ENCODE measurements around the gene NDUFS8. TPM values are rescaled to one million over a fixed set of nuclear protein-coding genes. Genes with fewer than 3 reads are reported as not detected.
"Not testable (repeated sequence)": the region's sequence is repeated elsewhere in the genome, so short reads cannot be mapped to it uniquely, and the experiment has no call there.

NDUFS8 gene
- total RNA-seq (2022): 163 and 166 TPM in 2 replicates
- percentile 70 among the genes with signal in this experiment for Bru-seq, nascent RNA
- BruChase-seq, experiment 1, labeled RNA remaining after a 6-hour chase: percentile 77 among the genes with signal in this experiment
- BruChase-seq, experiment 2, labeled RNA remaining after a 2-hour chase: percentile 69 among the genes with signal in this experiment
- long read RNA-seq, transcript NDUFS8-201 (7 exons, 791 nt): major isoform, 274 of 384 reads
- long read RNA-seq, partial matches to known transcripts: 50 of 384 reads
- long read RNA-seq, other reads (novel, unspliced or antisense): 50 of 384 reads

DNA sequence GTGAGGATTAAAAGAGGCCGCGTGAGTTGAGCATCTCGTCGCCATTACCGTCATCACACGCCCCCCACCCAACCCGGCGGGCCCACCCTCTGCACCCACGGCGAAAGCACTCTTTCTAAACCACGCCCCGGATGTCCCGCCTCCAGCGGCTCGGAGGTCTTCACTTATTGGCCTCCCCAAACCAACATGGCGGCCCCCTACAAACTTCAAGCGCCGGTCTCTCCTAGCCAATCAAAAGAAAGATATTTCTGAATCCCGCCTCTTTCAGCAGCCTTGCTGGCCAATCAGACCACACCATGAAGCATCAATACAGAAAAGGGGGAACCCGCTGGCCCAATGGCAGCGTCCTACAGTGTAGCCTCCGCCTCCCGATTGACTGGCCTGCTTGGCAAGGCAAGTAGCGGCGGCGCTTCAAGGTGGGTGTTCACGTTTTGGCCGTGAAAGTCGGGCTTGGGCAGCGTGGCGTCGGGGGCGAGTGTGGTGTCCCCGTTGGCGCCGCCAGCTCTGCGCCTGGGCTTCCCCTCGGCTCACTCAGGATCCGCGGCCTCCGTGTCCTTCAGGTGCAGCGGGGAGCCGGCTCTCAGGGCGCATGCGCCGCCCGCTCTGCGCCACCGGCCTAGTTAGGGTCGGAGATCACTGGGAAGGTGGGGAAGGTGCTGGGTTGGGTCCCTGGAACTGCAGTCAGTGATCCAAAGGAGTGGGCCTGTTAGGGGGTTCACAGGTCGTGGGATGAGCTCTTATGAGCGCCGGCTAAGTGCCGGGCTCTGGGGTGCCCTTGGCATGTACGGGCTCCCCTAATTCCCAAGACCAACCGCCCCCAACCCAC lies at the start of gene NDUFS8:
NDUFS8 (plus strand) TSS at position 364 of the 826 bp plus-strand sequence. CDS start 1,471 bp downstream, outside the sequence.
- intact Hi-C loops (cut with micrococcal nuclease; ENCODE audit: unreplicated experiment): loop anchor here (10.0 kb wide), 1 partner anchor 174 kb away; no protein-coding TSS in a partner anchor
- Mint-ChIP-seq H3K9me3 (ENCODE audit: low read depth, unreplicated experiment) (no peaks in the 10 kb centered on the region), H3K27me3 (ENCODE audit: unreplicated experiment) (no peaks in the 10 kb centered on the region), H3K4me1 (ENCODE audit: low read depth, unreplicated experiment) (peaks cover 31% of the 10 kb centered on the region), H3K27ac (ENCODE audit: unreplicated experiment) (peak within 1 kb of the TSS; percentile 96), H3K36me3 (ENCODE audit: insufficient read depth, unreplicated experiment) (peaks cover 60% of the 10 kb centered on the region), H3K4me3 (ENCODE audit: low read depth, unreplicated experiment) (peak within 1 kb of the TSS; percentile 98)
- BruUV-seq (replicated peaks): no TSS peak
- CTCF ChIA-PET: no interaction called here
- TF ChIP-seq, protein P1, sequence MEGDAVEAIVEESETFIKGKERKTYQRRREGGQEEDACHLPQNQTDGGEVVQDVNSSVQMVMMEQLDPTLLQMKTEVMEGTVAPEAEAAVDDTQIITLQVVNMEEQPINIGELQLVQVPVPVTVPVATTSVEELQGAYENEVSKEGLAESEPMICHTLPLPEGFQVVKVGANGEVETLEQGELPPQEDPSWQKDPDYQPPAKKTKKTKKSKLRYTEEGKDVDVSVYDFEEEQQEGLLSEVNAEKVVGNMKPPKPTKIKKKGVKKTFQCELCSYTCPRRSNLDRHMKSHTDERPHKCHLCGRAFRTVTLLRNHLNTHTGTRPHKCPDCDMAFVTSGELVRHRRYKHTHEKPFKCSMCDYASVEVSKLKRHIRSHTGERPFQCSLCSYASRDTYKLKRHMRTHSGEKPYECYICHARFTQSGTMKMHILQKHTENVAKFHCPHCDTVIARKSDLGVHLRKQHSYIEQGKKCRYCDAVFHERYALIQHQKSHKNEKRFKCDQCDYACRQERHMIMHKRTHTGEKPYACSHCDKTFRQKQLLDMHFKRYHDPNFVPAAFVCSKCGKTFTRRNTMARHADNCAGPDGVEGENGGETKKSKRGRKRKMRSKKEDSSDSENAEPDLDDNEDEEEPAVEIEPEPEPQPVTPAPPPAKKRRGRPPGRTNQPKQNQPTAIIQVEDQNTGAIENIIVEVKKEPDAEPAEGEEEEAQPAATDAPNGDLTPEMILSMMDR (IDR thresholded peaks at IDR 0.05; ENCODE audit: unreplicated experiment): no peak
- peak; percentile 93 for DNase-seq

DNA sequence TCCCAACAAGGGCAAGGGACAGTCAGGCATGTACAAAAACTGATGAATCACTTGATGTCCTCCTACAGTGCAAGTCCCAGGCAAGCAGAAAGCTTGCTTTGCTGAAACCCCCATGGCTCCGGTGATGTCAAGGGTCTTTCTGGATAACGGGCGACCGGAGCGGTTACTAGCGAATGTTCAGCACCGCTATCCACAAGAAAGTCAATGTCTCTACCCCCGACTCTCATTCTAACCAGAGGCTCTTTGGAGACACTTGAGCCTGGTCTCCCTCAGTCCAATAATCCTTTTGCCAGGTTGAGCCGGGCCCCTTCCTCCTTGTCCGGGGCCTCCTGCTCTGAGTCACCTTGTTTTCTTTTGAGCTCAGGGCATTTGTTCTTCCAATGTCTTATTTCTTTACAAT lies 49.3 kb upstream of the NDUFS8 start:
- DNase-seq; H3K4me3 Mint-ChIP-seq (ENCODE audit: low read depth, unreplicated experiment); H3K9me3 Mint-ChIP-seq (ENCODE audit: low read depth, unreplicated experiment); H3K27ac Mint-ChIP-seq (ENCODE audit: unreplicated experiment); CTCF ChIA-PET; BruUV-seq (replicated peaks); H3K27me3 Mint-ChIP-seq (ENCODE audit: unreplicated experiment); intact Hi-C loops (cut with micrococcal nuclease; ENCODE audit: unreplicated experiment): not testable (repeated sequence)
- H3K36me3 Mint-ChIP-seq (ENCODE audit: insufficient read depth, unreplicated experiment): peaks cover 13% of the 10 kb centered on the region
- H3K4me1 Mint-ChIP-seq (ENCODE audit: low read depth, unreplicated experiment): peaks cover 27% of the 10 kb centered on the region

DNA sequence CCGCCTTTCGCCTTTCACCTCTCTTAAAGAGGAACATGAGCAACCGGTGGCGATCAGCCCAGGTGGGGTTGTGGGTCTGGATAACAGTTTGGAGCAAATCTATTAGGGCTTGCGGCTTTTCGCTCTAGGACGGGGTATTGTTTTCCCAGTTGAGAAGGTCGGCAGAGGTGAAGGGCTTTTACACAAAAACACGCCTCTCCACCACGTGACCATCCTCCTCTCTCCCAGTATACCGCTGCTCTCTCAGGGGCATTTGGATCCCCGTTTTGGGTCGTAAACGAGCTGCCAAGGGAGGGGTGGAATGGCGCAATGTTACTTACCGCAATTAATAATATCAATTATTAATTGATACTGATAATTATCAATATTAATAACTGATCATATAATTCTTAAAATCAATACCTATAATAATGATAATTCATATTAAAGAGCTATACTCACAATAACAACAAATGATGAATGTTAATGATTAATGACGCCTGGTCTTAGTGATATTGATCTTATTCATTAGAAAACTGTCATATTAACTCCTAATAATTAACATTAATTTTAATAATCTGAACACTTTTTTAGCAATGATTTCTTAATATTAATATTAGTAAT lies 48.1 kb upstream of the NDUFS8 start:
- H3K27ac Mint-ChIP-seq (ENCODE audit: unreplicated experiment); DNase-seq; H3K9me3 Mint-ChIP-seq (ENCODE audit: low read depth, unreplicated experiment); H3K4me3 Mint-ChIP-seq (ENCODE audit: low read depth, unreplicated experiment); CTCF ChIA-PET; intact Hi-C loops (cut with micrococcal nuclease; ENCODE audit: unreplicated experiment); H3K27me3 Mint-ChIP-seq (ENCODE audit: unreplicated experiment); BruUV-seq (replicated peaks): not testable (repeated sequence)
- Mint-ChIP-seq H3K4me1 (ENCODE audit: low read depth, unreplicated experiment) (peaks cover 27% of the 10 kb centered on the region), H3K36me3 (ENCODE audit: insufficient read depth, unreplicated experiment) (peaks cover 13% of the 10 kb centered on the region)

DNA sequence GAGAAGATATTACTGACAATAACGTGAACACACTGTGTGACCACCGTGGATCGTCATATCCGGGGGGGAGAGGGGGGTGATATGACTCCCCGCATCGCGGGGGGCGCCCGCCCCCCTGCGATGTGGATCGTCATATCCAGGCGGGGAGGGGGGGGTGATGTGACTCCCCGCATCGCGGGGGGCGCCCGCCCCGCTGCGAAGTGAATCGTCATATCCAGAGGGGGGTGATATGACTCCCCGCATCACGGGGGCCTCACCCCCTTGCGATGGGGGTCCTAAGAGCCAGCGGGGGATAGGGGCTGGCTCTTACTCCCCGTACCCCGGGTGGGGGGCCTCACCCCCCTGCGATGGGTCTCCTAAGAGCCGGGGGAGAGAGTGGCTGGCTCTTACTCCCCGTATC lies 46.5 kb upstream of the NDUFS8 start:
- no peak for DNase-seq
- Mint-ChIP-seq H3K4me1 (ENCODE audit: low read depth, unreplicated experiment) (peaks cover 14% of the 10 kb centered on the region), H3K36me3 (ENCODE audit: insufficient read depth, unreplicated experiment) (peaks cover 5% of the 10 kb centered on the region), H3K9me3 (ENCODE audit: low read depth, unreplicated experiment) (no peaks in the 10 kb centered on the region), H3K27ac (ENCODE audit: unreplicated experiment) (no peak overlapping the region), H3K27me3 (ENCODE audit: unreplicated experiment) (no peaks in the 10 kb centered on the region), H3K4me3 (ENCODE audit: low read depth, unreplicated experiment) (no peak overlapping the region)
- TF ChIP-seq, protein P1 (IDR thresholded peaks at IDR 0.05; ENCODE audit: unreplicated experiment): no peak
- CTCF ChIA-PET: no interaction called here
- no TSS peak for BruUV-seq (replicated peaks)
- intact Hi-C loops (cut with micrococcal nuclease; ENCODE audit: unreplicated experiment): no loop called here

DNA sequence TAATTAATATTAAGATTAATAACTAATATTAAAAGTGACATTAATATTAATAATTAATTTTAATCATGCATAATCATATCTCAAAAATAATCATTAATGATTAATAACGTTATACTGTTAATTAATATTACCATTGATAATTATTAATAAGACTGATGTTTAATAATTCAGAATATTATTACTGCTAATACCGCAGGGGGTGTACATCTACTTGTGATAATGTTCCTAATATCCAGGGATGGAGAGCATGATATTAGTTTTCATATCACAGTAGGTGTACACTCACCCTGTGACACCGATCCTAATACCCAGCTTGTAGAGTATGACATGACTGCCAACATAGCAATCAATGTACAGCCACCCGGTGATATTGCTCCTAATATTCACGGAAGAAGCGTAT lies 45.2 kb upstream of the NDUFS8 start:
- H3K4me3 Mint-ChIP-seq (ENCODE audit: low read depth, unreplicated experiment); DNase-seq; H3K27me3 Mint-ChIP-seq (ENCODE audit: unreplicated experiment); BruUV-seq (replicated peaks); CTCF ChIA-PET; H3K9me3 Mint-ChIP-seq (ENCODE audit: low read depth, unreplicated experiment); H3K27ac Mint-ChIP-seq (ENCODE audit: unreplicated experiment); intact Hi-C loops (cut with micrococcal nuclease; ENCODE audit: unreplicated experiment); H3K36me3 Mint-ChIP-seq (ENCODE audit: insufficient read depth, unreplicated experiment); H3K4me1 Mint-ChIP-seq (ENCODE audit: low read depth, unreplicated experiment): not testable (repeated sequence)

DNA sequence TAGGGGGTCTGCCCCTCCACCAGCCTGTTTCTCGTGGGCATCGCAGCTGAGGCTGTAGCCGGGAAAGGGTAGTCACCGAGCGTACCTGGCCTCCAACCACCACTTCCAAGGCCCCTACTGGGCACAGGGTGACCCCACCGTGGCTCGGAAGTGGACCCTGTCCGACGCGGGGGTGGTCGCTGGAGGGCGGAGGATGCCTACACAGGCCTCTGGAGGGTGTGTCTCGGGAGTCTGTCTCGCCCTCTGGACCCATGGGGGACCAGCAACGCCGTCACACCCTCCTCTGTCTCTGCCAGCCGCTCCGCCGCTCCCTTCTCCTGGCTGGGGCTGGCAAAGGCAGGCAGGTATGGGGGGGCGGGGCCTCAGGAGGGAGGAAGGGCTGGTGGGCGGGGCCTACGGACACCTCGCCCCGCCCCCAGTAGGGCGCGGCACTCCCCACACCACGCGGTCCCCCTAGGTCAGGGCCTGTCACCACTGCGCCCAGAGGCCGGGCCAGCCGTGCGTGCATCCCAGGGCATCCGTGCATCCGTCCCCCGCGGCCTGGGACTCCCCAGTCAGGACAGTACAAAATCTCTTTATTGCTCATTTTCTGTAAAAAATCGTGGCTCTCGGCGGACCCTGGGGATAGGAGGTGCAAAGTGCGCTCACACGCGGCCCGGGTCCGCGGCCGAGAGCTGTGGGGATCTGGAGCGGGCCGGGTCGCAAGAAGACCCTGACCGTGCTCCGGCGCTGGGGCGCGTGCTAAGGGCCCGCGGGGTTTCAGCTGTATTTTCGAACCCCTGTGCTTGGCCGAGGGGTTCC lies 39.7 kb upstream of the NDUFS8 start:
- H3K4me3 Mint-ChIP-seq (ENCODE audit: low read depth, unreplicated experiment); intact Hi-C loops (cut with micrococcal nuclease; ENCODE audit: unreplicated experiment); DNase-seq; H3K27me3 Mint-ChIP-seq (ENCODE audit: unreplicated experiment); H3K4me1 Mint-ChIP-seq (ENCODE audit: low read depth, unreplicated experiment); H3K9me3 Mint-ChIP-seq (ENCODE audit: low read depth, unreplicated experiment); H3K27ac Mint-ChIP-seq (ENCODE audit: unreplicated experiment); CTCF ChIA-PET; BruUV-seq (replicated peaks): not testable (repeated sequence)
- H3K36me3 Mint-ChIP-seq (ENCODE audit: insufficient read depth, unreplicated experiment): peaks cover 17% of the 10 kb centered on the region

DNA sequence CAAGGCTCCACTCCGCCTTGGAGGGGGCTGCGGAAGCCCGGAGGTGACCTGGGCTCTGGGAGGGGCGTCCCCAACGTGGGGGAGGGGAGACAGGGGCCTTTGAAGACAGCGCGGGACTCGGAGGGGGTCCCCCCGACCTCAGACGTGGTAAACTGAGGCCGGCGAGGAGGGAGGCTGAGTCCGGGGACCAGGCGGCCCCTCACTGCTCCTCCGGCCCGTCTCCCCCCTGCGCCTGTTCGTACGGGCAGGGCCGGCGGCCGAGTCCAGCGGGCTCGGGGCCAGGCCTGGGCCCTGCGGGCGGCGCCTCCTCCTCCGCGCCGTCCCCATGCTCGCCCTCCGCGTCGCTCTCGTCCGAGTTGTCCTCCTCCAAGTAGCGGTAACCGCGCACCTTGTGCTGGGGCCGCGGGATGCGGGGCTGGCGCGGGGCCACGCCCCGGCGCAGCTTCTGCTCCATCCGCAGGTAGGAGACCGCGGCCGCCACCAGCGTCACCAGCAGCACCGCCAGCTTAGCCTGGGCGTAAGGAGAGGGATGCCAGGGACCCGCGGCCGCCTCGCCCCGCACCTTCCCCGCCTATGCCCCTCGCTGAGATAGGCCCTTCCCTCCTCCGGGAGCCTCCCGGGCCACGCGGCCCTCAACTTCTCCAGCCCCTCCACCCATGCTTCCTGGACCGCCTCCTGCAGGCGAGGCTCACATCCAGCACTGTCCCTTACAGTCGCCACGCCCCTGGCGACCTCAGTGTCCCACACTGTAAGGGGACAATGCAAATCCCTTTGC lies 38.9 kb upstream of the NDUFS8 start:
- Mint-ChIP-seq H3K36me3 (ENCODE audit: insufficient read depth, unreplicated experiment) (peaks cover 19% of the 10 kb centered on the region), H3K27ac (ENCODE audit: unreplicated experiment) (peak overlapping the region; percentile 30)
- H3K9me3 Mint-ChIP-seq (ENCODE audit: low read depth, unreplicated experiment); CTCF ChIA-PET; H3K4me3 Mint-ChIP-seq (ENCODE audit: low read depth, unreplicated experiment); H3K27me3 Mint-ChIP-seq (ENCODE audit: unreplicated experiment); DNase-seq; intact Hi-C loops (cut with micrococcal nuclease; ENCODE audit: unreplicated experiment); BruUV-seq (replicated peaks); H3K4me1 Mint-ChIP-seq (ENCODE audit: low read depth, unreplicated experiment): not testable (repeated sequence)

All from Calu3 (cell line).